HG02623 (cell line): Measurements from ENCODE around the gene IAH1.
"Not testable (repeated sequence)": the region's sequence is repeated elsewhere in the genome, so short reads cannot be mapped to it uniquely, and the experiment has no call there.

ENCODE experiments used
- ATAC-seq: cut with Tn5 transposase; IDR thresholded peaks from one replicate; pipeline ENCODE4 v1.9.1; 2021; ENCODE audit warnings: moderate library complexity; ENCODE audit not compliant: unreplicated experiment

The IAH1 gene

DNA sequence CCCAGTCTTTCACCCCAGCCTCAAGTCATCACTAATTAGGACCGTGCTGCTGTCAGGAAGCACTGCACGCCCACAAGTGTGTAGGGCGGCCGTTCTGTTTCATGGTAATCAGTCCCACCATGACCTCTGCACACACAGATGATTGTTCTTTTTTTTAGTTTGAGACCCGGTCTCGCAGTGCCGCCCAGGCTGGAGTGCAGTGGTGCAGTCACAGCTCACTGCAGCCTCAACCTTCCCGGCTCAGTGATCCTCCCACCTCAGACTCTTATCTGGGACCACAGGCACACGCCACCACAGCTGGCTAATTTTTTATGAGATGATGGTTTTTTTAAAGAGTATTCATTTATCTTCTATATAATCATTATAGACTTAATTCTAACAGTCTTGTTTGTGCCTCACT lies 1.8 kb upstream of the IAH1 start:
- ATAC-seq, result no peak

DNA sequence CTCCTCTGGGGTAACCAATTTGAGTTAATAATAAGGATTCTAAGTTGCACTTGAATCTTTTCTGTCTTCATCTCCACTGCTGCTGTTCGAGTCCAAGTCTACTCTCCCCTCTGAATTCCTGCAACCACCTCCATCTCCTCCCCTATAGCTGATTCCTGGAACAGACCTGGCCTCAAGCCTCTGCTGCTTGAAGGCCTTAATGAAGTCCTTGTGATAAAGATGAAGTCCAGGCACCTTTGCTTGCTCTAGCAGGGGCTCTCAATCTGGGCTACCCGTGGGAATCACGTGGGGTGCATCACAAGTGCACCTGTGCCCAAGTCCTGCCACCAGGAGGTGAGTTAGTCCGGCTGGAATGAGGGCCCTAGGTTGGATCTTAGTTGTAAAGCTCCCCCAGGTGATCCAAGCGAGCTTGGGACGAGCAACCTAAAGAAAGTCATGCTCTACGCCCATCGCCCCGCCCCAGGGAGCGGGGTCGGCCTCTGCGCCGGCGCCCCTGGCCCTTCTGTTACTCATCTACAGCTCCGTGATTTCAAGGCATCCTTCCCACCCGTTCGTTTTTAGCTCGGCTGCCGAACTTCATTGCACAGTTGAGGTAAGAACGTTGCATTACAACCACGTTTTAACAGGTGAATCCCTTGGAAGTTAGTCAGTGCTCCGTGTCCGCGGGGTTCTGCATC lies 905 bp upstream of the IAH1 start:
- ATAC-seq, result no peak

DNA sequence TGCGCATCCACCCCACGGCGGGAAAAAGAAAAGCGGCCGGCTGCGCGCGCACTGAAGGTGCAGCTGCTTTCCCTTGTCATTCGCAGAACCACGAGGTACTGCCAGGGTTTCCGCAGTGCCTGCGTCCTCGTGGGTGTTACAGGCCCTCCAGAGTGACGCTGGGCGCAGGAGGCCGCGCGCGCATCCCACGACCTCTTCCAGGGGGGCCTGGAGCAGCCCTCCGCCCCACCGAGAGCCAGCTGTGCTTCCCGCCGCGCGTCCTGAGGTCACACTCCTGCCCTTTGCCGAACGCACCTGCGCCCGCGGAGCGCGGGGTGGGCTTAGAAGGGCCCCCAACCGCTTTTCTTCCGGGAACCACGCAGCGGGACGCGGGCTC lies 378 bp upstream of the IAH1 start:
- no peak for ATAC-seq

DNA sequence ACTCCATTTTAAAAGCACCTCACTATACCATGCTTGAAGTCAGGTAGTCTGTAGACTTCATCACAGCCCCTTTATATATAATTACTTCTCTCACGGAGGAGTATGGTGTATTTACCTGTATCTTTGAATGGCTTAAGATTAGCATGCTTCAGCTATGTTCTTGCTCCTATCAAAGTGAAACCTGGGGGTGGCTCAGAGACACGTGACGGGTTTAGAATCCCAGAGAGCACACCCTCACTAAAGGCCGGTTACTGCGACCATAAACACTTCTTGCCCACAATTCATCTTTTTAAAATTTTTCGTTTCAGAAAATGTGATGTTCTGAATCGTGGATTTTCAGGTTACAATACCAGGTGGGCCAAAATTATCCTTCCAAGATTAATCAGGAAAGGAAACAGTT lies 3.6 kb downstream of the IAH1 start:
- no peak for ATAC-seq

DNA sequence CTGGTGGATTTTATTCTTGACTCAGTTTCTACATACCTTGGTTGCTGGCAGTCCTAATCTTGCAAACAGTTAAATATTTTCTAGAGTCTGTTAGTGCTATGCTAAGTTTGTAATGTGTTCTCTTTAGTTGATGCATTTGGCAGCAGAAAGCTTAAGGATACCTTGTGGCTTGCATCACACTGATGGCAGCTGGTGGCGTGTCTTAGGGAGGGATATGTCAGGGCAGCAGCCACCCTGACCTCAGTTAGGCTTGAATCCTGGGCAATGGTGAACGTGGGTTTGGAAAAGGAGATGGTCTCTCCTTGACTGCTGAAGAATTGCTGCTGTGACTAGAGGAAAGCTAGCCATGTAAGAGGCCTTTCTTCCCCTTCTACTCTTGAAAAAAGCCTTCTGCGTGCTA lies 4.2 kb downstream of the IAH1 start:
- ATAC-seq, result no peak

DNA sequence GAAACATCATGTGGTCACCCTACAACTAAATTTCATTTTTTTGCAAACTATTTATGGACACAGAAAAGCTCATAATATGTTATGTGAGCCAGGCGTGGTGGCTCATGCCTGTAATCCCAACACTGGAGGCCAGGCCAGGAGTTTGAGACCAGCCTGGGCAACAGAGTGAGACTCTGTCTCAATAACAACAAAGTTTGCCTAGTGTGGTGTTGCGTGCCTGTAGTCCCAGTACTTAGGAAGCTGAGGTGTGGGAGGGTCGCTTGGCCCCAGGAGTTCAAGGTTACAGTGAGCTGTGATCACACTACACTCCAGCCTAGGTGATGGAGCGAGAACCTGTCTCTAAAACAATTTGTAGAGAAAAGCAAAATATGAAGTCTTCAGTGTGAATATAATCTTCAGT lies 5.8 kb downstream of the IAH1 start:
- ATAC-seq, result no peak

DNA sequence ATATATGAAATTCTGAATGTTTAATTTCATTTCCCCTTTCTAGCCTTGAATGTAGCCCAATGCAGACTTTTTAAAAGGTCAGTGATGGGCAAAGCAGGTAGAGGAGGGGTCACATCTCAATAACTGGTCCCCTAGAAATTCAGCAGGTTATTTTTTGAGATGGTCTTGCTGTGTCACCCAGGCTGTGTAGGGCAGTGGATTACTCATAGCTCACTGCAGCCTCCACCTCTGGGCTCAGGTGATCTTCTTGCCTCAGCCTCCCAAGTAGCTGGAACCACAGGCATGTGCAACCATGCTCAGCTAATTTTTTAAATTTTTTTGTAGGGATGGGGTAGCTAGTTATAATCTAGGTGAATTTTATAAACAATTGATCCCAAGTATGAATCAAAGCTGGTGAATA lies 8.8 kb downstream of the IAH1 start:
- ATAC-seq, result no peak

DNA sequence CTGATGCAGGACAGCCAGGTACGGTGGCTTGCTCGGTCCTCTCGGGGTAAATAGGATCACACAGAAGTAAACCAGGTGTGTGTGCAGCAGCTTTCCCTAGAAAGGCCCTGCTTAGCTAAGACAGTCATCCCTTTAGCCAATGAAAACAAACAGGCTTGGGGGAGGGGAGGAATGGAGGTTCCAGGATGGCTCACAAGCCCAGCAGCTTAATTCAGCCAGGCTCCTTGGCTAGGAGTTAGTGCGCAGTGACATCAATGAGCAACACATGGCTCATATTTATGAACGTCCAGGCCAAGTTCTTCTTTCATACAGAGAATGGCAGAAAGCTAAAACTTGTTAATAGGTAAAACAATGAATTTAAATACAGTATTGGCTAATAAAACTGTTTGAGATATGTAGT lies 10.2 kb downstream of the IAH1 start:
- ATAC-seq, result no peak

DNA sequence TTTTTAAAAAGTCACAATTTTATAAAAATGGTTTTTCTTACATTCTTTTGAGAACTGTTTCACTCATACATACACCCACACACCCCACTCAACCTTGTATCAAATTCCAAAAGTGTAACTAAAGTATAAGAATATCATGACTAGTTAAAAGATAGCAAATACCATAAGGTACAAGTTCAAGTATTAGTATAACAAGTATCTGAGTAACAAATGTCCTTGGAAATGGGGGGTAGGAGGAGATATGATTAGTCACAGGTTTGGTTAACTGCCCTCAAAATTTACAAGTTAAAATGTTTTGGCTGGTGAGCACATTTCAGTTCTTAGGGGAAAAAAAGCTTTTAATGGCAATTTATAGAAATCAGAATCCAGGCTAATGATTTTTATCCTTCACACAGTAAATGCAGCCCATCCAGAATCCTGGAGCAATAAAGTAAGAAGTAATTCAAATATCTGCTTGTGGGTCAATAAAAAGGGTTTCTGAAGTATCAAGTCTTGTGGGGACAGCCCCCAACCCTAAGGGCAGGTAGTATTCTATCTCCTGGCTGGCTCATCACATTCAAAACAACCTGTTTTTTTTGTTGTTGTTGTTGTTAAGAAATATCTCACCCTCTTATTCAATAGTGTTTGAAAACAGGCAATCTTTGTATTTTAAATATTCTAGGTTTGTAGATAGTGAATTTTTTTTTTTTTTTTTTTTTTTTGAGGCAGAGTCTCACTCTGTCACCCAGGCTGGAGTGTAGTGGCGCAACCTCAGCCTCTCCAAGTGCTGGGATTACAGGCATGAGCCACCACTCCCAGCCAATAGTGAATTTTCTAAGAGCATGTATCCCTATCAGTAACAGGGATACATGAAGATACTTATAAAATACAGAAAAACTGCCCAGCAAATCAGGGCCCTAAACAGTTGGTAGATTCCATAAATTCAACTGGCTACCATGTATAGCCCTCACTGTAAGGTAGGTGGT lies 14.5 kb downstream of the IAH1 start:
- no peak for ATAC-seq

DNA sequence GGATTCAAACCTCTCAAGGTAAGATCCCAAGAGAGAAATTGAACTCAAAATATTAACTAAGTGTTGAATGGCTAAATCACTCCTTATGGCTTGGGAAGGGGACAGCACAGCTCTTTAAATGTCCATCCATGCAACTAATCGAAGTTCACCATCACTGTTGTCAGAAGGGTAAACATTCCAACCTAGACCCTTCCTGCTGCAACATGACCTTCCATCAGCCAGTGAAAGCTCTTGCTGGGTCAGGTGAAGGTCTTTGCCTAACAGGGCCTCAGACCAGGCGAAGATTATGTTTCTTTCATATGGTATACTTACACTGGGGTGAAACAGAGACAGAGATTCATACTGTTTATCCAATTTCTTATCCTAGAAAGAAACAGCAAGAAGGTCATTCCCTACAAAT lies 16.4 kb downstream of the IAH1 start:
- ATAC-seq, result no peak

DNA sequence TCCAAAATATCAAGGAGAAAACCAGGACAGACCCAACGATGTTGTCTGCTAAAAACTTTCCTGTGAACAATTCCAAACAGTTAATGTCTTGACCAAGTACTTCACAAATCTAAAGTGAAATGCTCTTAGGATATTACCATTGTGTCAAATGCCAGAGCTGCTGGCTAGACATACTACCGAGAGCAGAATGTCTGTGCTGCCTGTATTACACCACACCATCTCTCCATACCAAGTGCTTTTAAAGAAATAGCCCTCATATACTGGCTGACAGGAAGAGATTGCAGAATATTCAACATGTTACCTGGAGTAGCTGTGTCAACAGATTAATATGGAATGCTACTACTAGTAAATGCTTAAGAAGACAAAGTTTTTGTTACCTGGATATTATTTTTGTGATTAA lies 18.6 kb downstream of the IAH1 start:
- ATAC-seq, result no peak

DNA sequence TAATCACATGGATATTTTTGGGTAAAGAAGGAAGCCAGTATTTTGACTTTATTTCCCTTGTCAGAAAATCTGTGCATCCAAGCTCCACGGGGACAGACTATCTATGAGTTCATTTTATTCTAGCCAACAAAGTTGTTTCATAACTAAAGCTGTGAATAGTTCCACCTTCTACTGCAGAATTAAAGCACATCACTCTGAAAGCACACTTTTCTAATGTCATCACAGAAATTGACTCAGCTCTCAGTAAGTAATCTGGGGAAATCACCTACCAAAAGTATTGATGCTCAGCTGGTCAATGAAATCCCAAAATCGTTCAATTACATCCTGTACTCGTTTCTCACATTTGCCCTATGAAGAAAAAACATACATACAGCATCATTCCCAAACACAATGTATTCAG lies 19.1 kb downstream of the IAH1 start:
- ATAC-seq, result no peak

DNA sequence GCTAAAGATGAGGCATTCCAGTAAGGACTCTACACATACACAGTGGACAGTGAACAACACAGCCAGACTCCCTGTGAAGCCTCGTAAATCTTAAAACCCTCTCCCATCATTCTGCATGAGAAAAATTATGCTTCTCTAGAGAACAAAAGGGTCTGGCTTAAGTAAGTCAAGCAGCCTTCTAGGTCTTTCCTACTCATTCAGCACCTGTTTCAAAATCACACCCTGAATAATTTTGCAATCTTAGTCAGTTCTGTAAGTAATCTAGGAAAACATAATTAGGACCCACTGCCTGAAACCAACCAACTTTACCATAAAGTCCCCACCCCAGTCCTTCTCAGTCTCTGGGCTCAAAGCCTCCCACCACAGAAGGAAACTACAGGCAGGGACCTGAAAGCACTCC lies 19.7 kb downstream of the IAH1 start:
- ATAC-seq, result no peak

DNA sequence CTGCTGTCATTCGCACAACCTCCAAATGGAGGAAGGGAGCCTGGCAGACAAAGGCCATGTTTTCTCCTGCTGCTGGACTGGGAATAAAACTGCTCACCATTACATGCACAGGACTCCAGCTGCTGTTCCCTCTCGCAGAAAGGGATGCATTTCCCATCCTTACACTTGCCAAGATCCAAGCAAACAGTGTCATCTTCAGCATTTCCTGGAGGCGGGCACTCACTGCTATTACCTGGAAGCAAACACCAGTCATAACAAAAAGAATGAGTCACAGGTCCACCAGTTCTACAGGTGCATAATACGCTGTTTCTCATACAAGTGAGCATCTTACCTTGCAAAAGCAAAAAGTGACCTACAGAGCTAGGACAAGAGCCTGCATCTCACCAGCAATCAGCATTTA lies 22.7 kb downstream of the IAH1 start:
- no peak for ATAC-seq

DNA sequence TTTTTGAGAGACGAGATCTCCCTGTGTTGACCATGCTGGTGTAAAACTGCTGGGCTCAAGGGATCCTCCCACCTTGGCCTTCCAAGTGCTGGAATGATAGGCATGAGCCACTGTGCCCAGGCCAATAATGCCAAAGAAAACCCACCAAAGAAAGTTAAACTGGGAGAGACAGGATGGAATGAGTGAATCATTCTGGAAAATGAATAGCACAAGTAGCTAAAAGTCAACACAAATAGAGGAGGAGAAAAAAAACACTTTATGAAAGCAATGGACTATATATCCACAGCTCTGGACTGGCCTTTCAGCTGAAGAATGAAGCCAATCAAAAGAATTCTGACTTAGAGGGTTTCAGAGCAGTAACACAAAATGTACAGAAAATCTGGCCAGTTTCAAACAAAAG lies 23.9 kb downstream of the IAH1 start:
- ATAC-seq, result no peak

DNA sequence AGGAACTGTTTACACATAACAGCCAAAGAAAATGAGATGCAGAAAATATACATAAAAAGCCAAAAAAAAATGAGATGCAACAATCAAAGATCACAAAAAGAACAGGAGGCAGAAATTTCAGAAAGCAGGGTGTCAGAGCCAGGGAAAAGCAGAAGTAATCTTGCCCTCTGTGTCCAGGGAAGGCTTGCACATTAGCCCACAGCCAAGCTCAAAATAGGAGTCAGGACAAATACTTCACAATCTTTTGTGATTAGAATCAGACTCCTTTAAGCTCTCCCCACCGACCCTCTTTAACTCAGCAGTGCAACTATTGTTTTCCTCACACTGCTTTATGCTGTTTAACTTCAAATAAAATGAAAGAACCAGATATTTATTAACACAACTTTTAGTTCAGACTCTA lies 34.6 kb downstream of the IAH1 start:
- no peak for ATAC-seq

DNA sequence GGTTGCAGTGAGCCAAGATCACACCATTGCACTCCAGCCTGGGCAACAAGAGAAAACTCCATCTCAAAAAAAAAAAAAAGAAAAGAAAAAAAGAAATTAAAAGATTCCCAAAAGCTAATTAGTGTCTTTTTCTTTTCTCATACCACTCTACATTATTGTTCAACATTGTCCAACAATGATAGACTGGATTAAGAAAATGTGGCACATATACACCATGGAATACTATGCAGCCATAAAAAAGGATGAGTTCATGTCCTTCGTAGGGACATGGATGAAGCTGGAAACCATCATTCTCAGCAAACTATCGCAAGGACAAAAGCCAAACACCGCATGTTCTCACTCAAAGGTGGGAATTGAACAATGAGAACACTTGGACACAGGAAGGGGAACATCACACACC lies 39.6 kb downstream of the IAH1 start:
- not testable (repeated sequence) for ATAC-seq

DNA sequence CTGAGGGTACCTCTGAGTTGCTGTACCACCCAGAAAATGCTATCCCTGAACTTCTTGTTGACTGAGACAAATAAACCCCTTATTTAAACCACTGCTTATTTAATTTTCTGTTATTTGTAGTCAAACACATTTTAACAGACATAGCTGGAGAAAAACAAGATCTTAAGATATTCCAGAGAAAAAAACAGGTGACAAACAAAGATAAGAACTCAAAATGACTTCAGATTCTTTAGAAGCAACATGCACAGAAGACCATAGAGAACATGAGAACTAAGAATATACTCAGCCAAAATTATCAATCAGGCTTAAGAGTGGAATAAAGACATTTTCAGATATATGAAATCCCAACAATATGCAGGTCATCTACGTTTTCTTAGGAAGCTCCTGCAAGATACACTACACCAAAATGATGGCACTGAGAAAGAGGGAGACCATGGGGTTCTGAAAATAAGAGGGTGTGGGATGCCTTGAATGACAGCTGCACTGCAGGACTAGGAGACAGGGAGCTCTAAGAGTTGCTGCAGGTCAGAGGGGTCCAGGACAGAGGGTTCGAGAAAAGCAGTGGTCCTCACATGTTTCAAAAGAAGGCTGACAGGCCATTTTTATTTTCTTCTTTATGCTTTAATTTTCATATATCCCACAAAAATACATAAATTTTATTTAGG lies 42.9 kb downstream of the IAH1 start:
- ATAC-seq, result no peak

DNA sequence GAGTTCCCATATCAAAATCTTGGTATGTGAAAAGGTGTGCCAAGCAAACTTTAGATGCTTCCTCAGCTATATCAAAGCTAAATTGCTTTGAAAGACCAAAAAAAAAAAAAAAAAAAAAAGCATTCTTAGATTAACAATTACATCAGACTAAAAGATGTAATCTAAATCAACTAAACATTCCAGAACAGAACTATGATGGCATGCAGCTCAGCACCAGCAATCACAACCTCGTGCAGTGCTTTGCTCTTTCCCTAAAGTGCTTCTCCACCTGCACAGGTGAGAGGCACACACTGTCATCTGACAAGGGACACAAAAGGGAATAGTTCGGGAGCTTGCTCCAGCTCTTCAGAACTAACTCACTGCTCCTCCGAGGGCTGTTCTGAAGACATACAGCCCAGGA lies 43.8 kb downstream of the IAH1 start:
- no peak for ATAC-seq

DNA sequence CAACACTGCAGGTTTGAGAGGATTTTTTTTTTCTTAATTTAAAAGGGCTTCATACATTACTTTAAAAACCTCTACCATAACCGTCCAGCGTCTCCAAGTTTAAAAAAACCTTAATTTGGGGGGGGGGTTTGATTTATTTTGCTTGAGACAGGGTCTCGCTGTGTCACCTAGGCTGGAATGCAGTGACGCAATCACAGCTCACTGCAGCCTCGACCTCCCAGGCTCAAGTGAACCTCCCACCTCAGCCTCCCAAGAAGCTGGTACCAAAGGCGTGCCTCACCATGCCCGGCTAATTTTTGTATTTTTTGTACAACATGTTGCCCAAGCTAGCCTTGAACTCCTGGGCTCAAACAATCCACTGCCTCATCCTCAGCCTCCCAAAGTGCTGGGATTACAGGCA lies 44.4 kb downstream of the IAH1 start:
- ATAC-seq, result no peak

DNA sequence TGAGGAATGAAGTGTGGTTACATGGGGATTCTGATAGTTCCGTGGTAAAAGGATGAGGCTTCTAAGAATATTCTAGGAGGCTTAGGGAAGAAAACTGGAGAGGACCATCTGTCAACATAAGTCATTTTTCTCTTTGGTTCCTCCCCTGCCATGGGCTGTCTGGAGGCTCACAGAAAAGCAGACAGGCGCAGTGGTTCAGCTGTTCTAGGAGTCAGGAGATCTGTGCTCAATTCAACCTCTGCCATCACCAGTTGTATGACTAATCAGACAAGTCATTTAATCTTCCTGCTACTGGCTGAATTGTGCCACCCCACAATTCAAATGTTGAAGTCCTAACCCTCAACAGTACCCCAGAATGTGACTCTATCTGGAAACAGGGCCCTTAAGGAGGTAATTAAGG lies 44.9 kb downstream of the IAH1 start:
- no peak for ATAC-seq

DNA sequence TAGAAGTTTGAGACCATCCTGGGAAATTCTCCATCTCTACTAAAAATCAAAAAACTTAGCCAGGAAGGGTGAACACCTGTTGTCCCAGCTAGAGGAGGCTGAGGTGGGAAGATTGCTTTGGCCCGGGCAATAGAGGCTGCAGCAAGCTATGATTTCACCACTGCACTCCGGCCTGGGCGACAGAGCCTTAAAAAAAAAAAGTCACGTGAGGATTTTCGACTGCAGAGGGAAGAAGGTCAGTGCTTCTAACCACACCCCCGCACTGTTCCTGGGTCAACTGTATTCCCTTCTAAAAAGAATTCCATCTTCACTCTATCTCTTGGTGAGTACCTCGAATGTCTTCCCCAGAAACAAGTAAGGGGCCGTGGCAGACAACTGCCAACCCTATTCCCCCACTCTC lies 49.9 kb downstream of the IAH1 start:
- no peak for ATAC-seq
